ENCODE measurements around the gene FBXW11.

DNA sequence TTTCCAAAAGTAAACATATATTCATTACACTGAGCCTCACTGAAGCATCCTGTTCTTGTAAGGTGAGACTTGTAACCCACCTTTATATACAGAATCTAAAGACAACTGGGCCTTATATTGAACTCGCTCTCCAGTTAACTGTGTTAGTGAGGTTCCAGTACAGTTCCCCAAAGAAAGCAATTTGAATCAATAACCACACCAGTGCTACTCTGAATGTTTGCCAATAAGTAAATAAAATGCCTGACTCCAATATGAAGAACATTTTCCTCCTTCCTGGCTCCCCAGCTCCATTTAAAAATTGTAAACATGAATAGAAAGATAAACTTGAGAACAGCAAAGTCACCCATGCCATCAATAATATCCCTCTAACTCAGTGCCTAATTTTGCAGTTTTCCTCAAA is 50.1 kb downstream of the FBXW11 start:
- TF ChIP-seq, protein P1, sequence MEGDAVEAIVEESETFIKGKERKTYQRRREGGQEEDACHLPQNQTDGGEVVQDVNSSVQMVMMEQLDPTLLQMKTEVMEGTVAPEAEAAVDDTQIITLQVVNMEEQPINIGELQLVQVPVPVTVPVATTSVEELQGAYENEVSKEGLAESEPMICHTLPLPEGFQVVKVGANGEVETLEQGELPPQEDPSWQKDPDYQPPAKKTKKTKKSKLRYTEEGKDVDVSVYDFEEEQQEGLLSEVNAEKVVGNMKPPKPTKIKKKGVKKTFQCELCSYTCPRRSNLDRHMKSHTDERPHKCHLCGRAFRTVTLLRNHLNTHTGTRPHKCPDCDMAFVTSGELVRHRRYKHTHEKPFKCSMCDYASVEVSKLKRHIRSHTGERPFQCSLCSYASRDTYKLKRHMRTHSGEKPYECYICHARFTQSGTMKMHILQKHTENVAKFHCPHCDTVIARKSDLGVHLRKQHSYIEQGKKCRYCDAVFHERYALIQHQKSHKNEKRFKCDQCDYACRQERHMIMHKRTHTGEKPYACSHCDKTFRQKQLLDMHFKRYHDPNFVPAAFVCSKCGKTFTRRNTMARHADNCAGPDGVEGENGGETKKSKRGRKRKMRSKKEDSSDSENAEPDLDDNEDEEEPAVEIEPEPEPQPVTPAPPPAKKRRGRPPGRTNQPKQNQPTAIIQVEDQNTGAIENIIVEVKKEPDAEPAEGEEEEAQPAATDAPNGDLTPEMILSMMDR (IDR thresholded peaks at IDR 0.05; ENCODE audit: low read depth, low read length): no peak
- no peak for TF ChIP-seq EZH2phosphoT487 (IDR thresholded peaks at IDR 0.05; ENCODE audit: low read depth)

All from OCI-LY3 (cell line).